T-cell (primary cell): ENCODE measurements around the gene ELAPOR2. TPM values are rescaled to one million over a fixed set of nuclear protein-coding genes. Genes with fewer than 3 reads are reported as not detected.
"Not testable (repeated sequence)": the region's sequence is repeated elsewhere in the genome, so short reads cannot be mapped to it uniquely, and the experiment has no call there.

Experiments
- ATAC-seq, 4 experiments: fragments of 200-7000 bp in 3 of 4; fragments of 150-1000 bp in 1 of 4; cut with Tn5 transposase; replicated peaks in 1 of 4; 1 replicate in 3 of 4; 2 replicates in 1 of 4; pipeline ENCODE4 v1.10.0; 2021; ENCODE audit warnings: moderate library complexity in 3 of 4, mild to moderate bottlenecking in 2 of 4, moderate number of reproducible peaks in 1 of 4
- CTCF ChIA-PET, 2 donors: fragments of 300-600 bp; sonication (Branson Sonifier 250); formaldehyde crosslinking; loops; one replicate each; lab custom pipeline; 2022; ENCODE audit warnings: antibody characterized with exemption in 2 of 2; lab: Charles Lee
- POLR2A ChIA-PET, 2 donors: fragments of 300-600 bp; sonication (Branson Sonifier 250); formaldehyde crosslinking; loops; one replicate each; lab custom pipeline; 2022; ENCODE audit warnings: antibody characterized with exemption in 2 of 2; lab: Charles Lee
- DNase-seq, 35 experiments: peaks; one replicate each; pipeline versions ENCODE4 v3.0.0 to v3.0.0-alpha.2; 2013 to 2023
- H3K27ac ChIP-seq: one replicate; pipeline ENCODE4 v1.5.1; 2013; ENCODE audit warnings: low read length
- H3K27me3 ChIP-seq, 2 experiments: replicated peaks in 1 of 2; 1 replicate in 1 of 2; 2 replicates in 1 of 2; pipeline versions ENCODE4 v1.6.1 to v1.7.0; 2013; ENCODE audit warnings: low read length in 1 of 2, mixed read lengths in 1 of 2; ENCODE audit not compliant: control insufficient read depth in 2 of 2, insufficient read depth in 2 of 2; ENCODE audit errors: extremely low read depth in 1 of 2
- H3K36me3 ChIP-seq, 2 donors: 1 replicate in 1 of 2; 2 replicates in 1 of 2; pipeline versions ENCODE4 v1.6.1 to v1.7.0; 2013; ENCODE audit warnings: low read length in 1 of 2; ENCODE audit not compliant: control insufficient read depth in 2 of 2, insufficient read depth in 1 of 2; ENCODE audit errors: extremely low read depth in 1 of 2
- H3K4me1 ChIP-seq, 2 experiments: 1 replicate in 1 of 2; 2 replicates in 1 of 2; pipeline versions ENCODE4 v1.6.1 to v1.7.0; 2013; ENCODE audit warnings: low read length in 2 of 2, mixed read lengths in 1 of 2; ENCODE audit not compliant: insufficient read depth in 2 of 2, control insufficient read depth in 1 of 2; ENCODE audit errors: extremely low read depth in 1 of 2
- H3K4me3 ChIP-seq, 2 donors: 1 replicate in 1 of 2; 2 replicates in 1 of 2; pipeline versions ENCODE4 v1.5.1 to v1.7.0; 2013; ENCODE audit warnings: mild to moderate bottlenecking in 2 of 2, low read length in 1 of 2, moderate library complexity in 1 of 2; ENCODE audit not compliant: control insufficient read depth in 1 of 2; ENCODE audit errors: extremely low read depth in 1 of 2
- H3K9me3 ChIP-seq: 2 replicates; pipeline ENCODE4 v1.7.0; 2013
- H3K27ac Mint-ChIP-seq, 2 donors: one replicate each; pipeline ENCODE4 v1.8.0; 2020 to 2021; ENCODE audit warnings: mild to moderate bottlenecking in 2 of 2, mixed read lengths in 2 of 2
- H3K27me3 Mint-ChIP-seq, 2 donors: one replicate each; pipeline ENCODE4 v1.8.0; 2021 to 2022; ENCODE audit warnings: mixed read lengths in 2 of 2
- H3K36me3 Mint-ChIP-seq: one replicate; pipeline ENCODE4 v1.8.0; 2021; ENCODE audit warnings: mixed read lengths
- H3K4me1 Mint-ChIP-seq, 3 donors: one replicate each; pipeline ENCODE4 v1.8.0; 2020 to 2022; ENCODE audit warnings: mixed read lengths in 3 of 3, mild to moderate bottlenecking in 1 of 3
- H3K4me3 Mint-ChIP-seq, 3 donors: one replicate each; pipeline ENCODE4 v1.8.0; 2020 to 2022; ENCODE audit warnings: mild to moderate bottlenecking in 3 of 3, mixed read lengths in 3 of 3, moderate library complexity in 3 of 3
- H3K9me3 Mint-ChIP-seq, 3 donors: one replicate each; pipeline ENCODE4 v1.8.0; 2020 to 2022; ENCODE audit warnings: mixed read lengths in 3 of 3
- WGBS: methylation state at CpG from one replicate; pipeline ENCODE4 v1.1.5; 2013; ENCODE audit warnings: missing lambda C conversion rate; ENCODE audit not compliant: insufficient coverage; 5-methylcytosine and 5-hydroxymethylcytosine counted together
- total RNA-seq, 35 experiments: library from RNA in 6 of 35; stranded (reverse) in 6 of 35; fragments of 120-200 nt in 1 of 35; gene quantifications; one replicate each; pipeline versions ENCODE4 v1.2.1 to v1.2.4 and lab custom pipeline; 2013 to 2026

ELAPOR2 gene
- 10 to 100 TPM in 3 of 5 donors, 1 to 10 TPM in 2; 3.8 to 15.9 (median 10.8) TPM for total RNA-seq
- total RNA-seq (2013) = 9.2 TPM
- total RNA-seq (lab: John Stamatoyannopoulos, UW) = 2.1 to 42.9 (median 17.8) reads per million in 29 experiments

- H3K9me3 Mint-ChIP-seq = no peaks in the 10 kb centered on the region
- 1% methylated on average over 58 of the region's 70 CpGs for WGBS
- ChIA-PET CTCF (interaction anchor here in 1 of 2 donors (0.6 to 2.4 kb wide), 6 partner anchors 27 to 133 kb away, joined by 3 to 9 read pairs (median 3); partner anchors contain the start of gene DMTF1), POLR2A (interaction anchor here in 1 of 2 donors (0.6 to 1.1 kb wide), 4 partner anchors 38 to 89 kb away, joined by 3 read pairs; no protein-coding TSS in a partner anchor)
- peak; percentile 54 to 89 (median 76) for DNase-seq
- no peak within 1 kb of the TSS for H3K27ac ChIP-seq
- peaks cover 0 to 3% of the 10 kb centered on the region in 2 donors for H3K27me3 Mint-ChIP-seq
- peak within 1 kb of the TSS; percentile 78 to 82 (median 79) for H3K4me3 Mint-ChIP-seq
- no peaks in the 10 kb centered on the region for H3K9me3 ChIP-seq
- no peaks in the 10 kb centered on the region for H3K36me3 Mint-ChIP-seq
- ATAC-seq = peak; percentile 92 to 95 (median 94)
- peaks cover 0 to 8% of the 10 kb centered on the region in 2 experiments for H3K27me3 ChIP-seq
- H3K27ac Mint-ChIP-seq = peak within 1 kb of the TSS; percentile 64 to 75
- H3K4me1 ChIP-seq = peaks cover 3 to 12% of the 10 kb centered on the region in 2 experiments
- peak within 1 kb of the TSS; percentile 62 to 86 for H3K4me3 ChIP-seq
- peaks cover 8 to 17% (median 17%) of the 10 kb centered on the region in 3 donors for H3K4me1 Mint-ChIP-seq
- no peaks in the 10 kb centered on the region for H3K36me3 ChIP-seq
Observed at GRCh38 chr7:87059525-87060287, at the start of gene ELAPOR2. TSS of gene ELAPOR2 (minus strand) at chr7:87059654. CDS start at chr7:87059513, 141 bp downstream.

DNA sequence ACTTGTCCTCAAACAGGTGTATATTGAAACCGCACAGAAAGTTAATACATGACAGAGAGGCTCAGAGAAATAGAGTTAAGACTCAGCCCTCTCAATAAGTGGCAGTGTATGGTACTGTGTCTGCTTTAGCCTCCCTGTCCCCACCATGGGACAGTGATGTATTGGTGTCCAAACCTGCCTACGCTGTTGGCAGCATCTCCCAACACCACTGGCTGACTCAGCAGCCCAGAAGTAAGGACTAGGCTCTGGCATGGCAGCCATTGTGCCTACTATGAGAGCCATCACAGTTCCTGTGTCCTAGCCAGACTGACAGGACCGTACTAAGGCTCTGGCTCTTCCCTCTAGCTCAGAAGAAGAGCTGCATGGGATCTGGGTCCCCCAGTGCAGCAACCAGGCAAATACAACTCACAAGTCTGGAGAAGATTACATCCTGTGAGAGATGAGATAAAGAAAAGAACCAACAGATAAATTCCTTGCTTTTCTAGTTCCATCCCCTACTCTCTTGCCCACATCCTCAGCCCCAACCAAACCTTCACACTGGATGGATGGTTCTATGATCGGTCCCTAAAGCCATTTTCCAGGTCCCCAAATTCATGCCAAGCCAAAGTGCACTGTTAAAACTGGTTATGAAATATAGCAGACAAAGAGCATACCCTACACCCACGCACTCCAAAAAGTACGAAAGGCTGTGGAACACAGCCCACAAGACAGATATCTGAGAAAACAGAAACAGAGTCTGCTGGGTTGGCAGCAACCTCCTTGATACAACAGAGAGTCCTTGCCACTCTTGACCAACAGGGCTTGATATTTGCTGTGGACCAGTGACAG lies 48.7 kb upstream of the ELAPOR2 start:
- no peak for DNase-seq
- H3K4me3 Mint-ChIP-seq = no peak overlapping the region
- no peak overlapping the region for H3K27ac Mint-ChIP-seq
- Histone ChIP-seq H3K27me3 (peaks cover 0 to 4% of the 10 kb centered on the region in 2 experiments), H3K4me1 (no peaks in the 10 kb centered on the region), H3K4me3 (no peak overlapping the region), H3K27ac (no peak overlapping the region), H3K36me3 (no peaks in the 10 kb centered on the region), H3K9me3 (no peaks in the 10 kb centered on the region)
- H3K4me1 Mint-ChIP-seq = no peaks in the 10 kb centered on the region
- H3K9me3 Mint-ChIP-seq = peaks cover 0 to 5% (median 0%) of the 10 kb centered on the region in 3 donors
- H3K36me3 Mint-ChIP-seq = no peaks in the 10 kb centered on the region
- POLR2A ChIA-PET = no interaction called here
- CTCF ChIA-PET = interaction anchor here in 1 of 2 donors (0.5 kb wide), 1 partner anchor 182 kb away, joined by 3 read pairs; no protein-coding TSS in a partner anchor
- peaks cover 13 to 21% of the 10 kb centered on the region in 2 donors for H3K27me3 Mint-ChIP-seq
- 95% methylated on average over 3 of the region's 6 CpGs for WGBS
- no peak for ATAC-seq

- H3K27ac Mint-ChIP-seq = no peak overlapping the region
- H3K4me1 ChIP-seq = no peaks in the 10 kb centered on the region
- H3K27me3 Mint-ChIP-seq = peaks cover 13 to 21% of the 10 kb centered on the region in 2 donors
- no peak overlapping the region for H3K4me3 Mint-ChIP-seq
- peaks cover 0 to 5% (median 0%) of the 10 kb centered on the region in 3 donors for H3K9me3 Mint-ChIP-seq
- POLR2A ChIA-PET = interaction anchor here in 1 of 2 donors (0.8 kb wide), 1 partner anchor 127 kb away, joined by 3 read pairs; no protein-coding TSS in a partner anchor
- DNase-seq (no peak), ATAC-seq (no peak)
- H3K4me3 ChIP-seq = no peak overlapping the region
- WGBS = 56% methylated on average over 1 of the region's 4 CpGs
- H3K27me3 ChIP-seq = peaks cover 0 to 4% of the 10 kb centered on the region in 2 experiments
- no peaks in the 10 kb centered on the region for H3K36me3 ChIP-seq
- CTCF ChIA-PET = no interaction called here
- no peaks in the 10 kb centered on the region for H3K9me3 ChIP-seq
- H3K36me3 Mint-ChIP-seq = no peaks in the 10 kb centered on the region
- no peak overlapping the region for H3K27ac ChIP-seq
- H3K4me1 Mint-ChIP-seq = no peaks in the 10 kb centered on the region
Observed at GRCh38 chr7:87106974-87107612, 47.6 kb upstream of the ELAPOR2 start.

DNA sequence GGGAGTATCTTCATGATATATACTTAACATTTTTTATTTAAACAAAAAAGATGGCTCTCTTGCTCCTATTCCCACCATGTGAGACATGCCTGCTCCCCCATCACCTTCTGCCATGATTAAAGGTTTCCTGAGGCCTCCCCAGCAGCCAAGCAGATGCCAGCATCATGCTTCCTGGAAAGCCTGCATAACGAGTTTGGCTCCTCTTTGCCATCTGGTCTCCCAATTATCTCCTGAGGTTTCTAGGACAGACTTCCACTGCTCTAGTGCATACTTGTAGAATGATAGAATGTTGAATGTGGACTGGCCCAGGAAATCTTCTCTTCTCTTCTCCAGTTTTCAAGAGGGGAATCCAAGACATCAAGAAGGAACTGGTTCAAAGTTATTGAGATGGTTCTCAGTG lies 45.9 kb upstream of the ELAPOR2 start:
- no peak for DNase-seq
- H3K27me3 Mint-ChIP-seq = peaks cover 18 to 20% of the 10 kb centered on the region in 2 donors
- ChIA-PET POLR2A (no interaction called here), CTCF (no interaction called here)
- no peaks in the 10 kb centered on the region for H3K4me1 Mint-ChIP-seq
- H3K4me3 Mint-ChIP-seq = no peak overlapping the region
- Histone ChIP-seq H3K27me3 (peaks cover 0 to 4% of the 10 kb centered on the region in 2 experiments), H3K27ac (no peak overlapping the region), H3K4me1 (no peaks in the 10 kb centered on the region), H3K4me3 (no peak overlapping the region), H3K9me3 (no peaks in the 10 kb centered on the region), H3K36me3 (no peaks in the 10 kb centered on the region)
- H3K36me3 Mint-ChIP-seq = no peaks in the 10 kb centered on the region
- peaks cover 0 to 5% (median 0%) of the 10 kb centered on the region in 3 donors for H3K9me3 Mint-ChIP-seq
- ATAC-seq = no peak
- H3K27ac Mint-ChIP-seq = no peak overlapping the region
- WGBS = no CpG with 5 or more reads among the region's 1 CpG

GRCh38 chr7:87100326-87100725 lies 40.9 kb upstream of the ELAPOR2 start:
- peaks cover 0 to 4% (median 3%) of the 10 kb centered on the region in 3 donors for H3K9me3 Mint-ChIP-seq
- POLR2A ChIA-PET = no interaction called here
- WGBS = no CpG with 5 or more reads among the region's 2 CpGs
- no peaks in the 10 kb centered on the region for H3K36me3 ChIP-seq
- no peak overlapping the region for H3K27ac Mint-ChIP-seq
- H3K27me3 Mint-ChIP-seq = peaks cover 0 to 11% of the 10 kb centered on the region in 2 donors
- no peaks in the 10 kb centered on the region for H3K36me3 Mint-ChIP-seq
- H3K27me3 ChIP-seq = no peaks in the 10 kb centered on the region
- DNase-seq (no peak), ATAC-seq (no peak)
- H3K4me1 ChIP-seq = no peaks in the 10 kb centered on the region
- no peaks in the 10 kb centered on the region for H3K4me1 Mint-ChIP-seq
- H3K9me3 ChIP-seq = no peaks in the 10 kb centered on the region
- no peak overlapping the region for H3K27ac ChIP-seq
- no peak overlapping the region for H3K4me3 Mint-ChIP-seq
- H3K4me3 ChIP-seq = no peak overlapping the region
- CTCF ChIA-PET = no interaction called here

DNA sequence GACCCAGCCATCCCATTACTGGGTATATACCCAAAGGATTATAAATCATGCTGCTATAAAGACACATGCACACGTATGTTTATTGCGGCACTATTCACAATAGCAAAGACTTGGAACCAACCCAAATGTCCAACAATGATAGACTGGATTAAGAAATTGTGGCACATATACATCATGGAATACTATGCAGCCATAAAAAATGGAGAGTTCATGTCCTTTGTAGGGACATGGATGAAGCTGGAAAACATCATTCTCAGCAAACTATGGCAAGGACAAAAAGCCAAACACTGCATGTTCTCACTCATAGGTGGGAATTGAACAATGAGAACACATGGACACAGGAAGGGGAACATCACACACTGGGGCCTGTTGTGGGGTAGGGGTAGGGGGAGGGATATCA lies 37.9 kb upstream of the ELAPOR2 start:
- H3K27me3 Mint-ChIP-seq = peaks cover 0 to 13% of the 10 kb centered on the region in 2 donors
- POLR2A ChIA-PET, DNase-seq, H3K36me3 Mint-ChIP-seq, H3K36me3 ChIP-seq, H3K27me3 ChIP-seq, H3K27ac Mint-ChIP-seq, CTCF ChIA-PET, H3K9me3 ChIP-seq, H3K27ac ChIP-seq, H3K4me3 Mint-ChIP-seq, H3K4me3 ChIP-seq, H3K4me1 Mint-ChIP-seq, ATAC-seq, H3K4me1 ChIP-seq, H3K9me3 Mint-ChIP-seq: not testable (repeated sequence)
- no CpG with 5 or more reads among the region's 2 CpGs for WGBS
